Endothelial cell of umbilical vein (primary cell): ENCODE results near the gene DAPK2.

Experiments used
- EZH2 ChIP-seq: IDR thresholded peaks from 2 replicates; pipeline ENCODE4 v1.6.1; 2012; ENCODE audit warnings: borderline replicate concordance, low read depth, mild to moderate bottlenecking, moderate library complexity, low read length, inconsistent platforms; ENCODE audit not compliant: severe bottlenecking
- FOS ChIP-seq: IDR thresholded peaks from 2 replicates; pipeline ENCODE4 v1.6.1; 2011; ENCODE audit warnings: mild to moderate bottlenecking, low read length, moderate library complexity, borderline replicate concordance; ENCODE audit not compliant: insufficient read depth
- POLR2A ChIP-seq: IDR thresholded peaks from 2 replicates; pipeline ENCODE4 v1.6.1; 2012; ENCODE audit warnings: low read depth, mild to moderate bottlenecking, control low read depth, low read length
- POLR2AphosphoS5 ChIP-seq: IDR thresholded peaks from 2 replicates; pipeline ENCODE4 v1.6.1; 2012; ENCODE audit warnings: low read depth, mild to moderate bottlenecking, control low read depth, low read length, moderate library complexity; ENCODE audit not compliant: insufficient read depth
- TF ChIP-seq, protein P1 (sequence below), 2 donors: IDR thresholded peaks; 1 replicate in 1 of 2; 2 replicates in 1 of 2; pipeline ENCODE4 v1.5.1; 2011; ENCODE audit warnings: low read length in 2 of 2, mild to moderate bottlenecking in 2 of 2, moderate library complexity in 2 of 2, control low read depth in 1 of 2, inconsistent platforms in 1 of 2, low read depth in 1 of 2; ENCODE audit not compliant: insufficient read depth in 1 of 2; ENCODE audit errors: extremely low read depth in 1 of 2
- TF ChIP-seq, protein P2 (sequence below): IDR thresholded peaks from 2 replicates; pipeline ENCODE4 v1.6.1; 2011; ENCODE audit not compliant: insufficient read depth, insufficient read length

DNA sequence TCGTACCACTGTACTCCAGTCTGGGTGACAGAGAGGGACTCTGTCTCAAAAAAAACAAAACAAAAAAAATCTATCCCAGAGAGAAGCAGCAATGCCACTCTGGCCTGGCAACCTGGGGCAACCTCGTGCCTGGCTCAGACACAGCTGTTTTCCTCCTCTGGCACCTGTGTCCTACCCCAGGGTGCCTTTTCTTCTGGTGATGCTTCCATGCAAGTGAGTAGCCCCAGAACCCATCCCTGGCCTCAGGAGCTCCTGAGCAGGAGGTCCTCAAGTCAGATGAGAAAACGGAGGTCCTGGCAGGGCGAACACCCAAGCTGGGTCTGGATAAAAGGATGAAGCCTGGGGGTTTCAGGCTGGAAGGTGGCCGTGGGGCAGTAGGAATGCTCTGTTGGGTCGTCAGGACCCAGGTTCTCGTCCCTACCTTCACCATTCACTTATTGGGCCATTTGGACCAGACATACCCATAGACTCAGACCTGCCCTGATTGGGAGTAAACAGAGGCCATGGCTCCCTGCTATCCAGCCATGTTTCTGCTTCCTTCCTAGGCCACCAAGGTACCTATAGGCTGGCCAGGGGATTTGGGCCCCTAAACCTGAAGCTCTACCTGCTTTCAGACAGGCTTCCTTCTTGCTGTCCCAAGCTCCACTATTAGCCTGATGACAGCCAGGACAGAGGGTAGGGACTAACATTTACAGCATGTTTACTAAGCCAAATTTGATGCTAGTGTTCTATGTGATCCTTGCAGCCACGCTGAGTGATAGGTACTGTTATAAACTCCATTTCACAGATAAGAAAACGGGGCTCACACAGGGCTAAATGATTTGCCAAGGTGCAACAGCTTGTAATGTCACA is 102.2 kb downstream of the DAPK2 start:
- TF ChIP-seq, protein P1, sequence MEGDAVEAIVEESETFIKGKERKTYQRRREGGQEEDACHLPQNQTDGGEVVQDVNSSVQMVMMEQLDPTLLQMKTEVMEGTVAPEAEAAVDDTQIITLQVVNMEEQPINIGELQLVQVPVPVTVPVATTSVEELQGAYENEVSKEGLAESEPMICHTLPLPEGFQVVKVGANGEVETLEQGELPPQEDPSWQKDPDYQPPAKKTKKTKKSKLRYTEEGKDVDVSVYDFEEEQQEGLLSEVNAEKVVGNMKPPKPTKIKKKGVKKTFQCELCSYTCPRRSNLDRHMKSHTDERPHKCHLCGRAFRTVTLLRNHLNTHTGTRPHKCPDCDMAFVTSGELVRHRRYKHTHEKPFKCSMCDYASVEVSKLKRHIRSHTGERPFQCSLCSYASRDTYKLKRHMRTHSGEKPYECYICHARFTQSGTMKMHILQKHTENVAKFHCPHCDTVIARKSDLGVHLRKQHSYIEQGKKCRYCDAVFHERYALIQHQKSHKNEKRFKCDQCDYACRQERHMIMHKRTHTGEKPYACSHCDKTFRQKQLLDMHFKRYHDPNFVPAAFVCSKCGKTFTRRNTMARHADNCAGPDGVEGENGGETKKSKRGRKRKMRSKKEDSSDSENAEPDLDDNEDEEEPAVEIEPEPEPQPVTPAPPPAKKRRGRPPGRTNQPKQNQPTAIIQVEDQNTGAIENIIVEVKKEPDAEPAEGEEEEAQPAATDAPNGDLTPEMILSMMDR (IDR thresholded peaks at IDR 0.05; ENCODE audit: extremely low read depth in 1 of 2, insufficient read depth in 1 of 2, low read depth in 1 of 2, low read length in 2 of 2), result no peak
- TF ChIP-seq FOS (no peak), EZH2 (no peak), POLR2AphosphoS5 (no peak), POLR2A (no peak)
- TF ChIP-seq, protein P2, sequence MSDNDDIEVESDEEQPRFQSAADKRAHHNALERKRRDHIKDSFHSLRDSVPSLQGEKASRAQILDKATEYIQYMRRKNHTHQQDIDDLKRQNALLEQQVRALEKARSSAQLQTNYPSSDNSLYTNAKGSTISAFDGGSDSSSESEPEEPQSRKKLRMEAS, result no peak
